HepG2 (cell line): ENCODE measurements around the gene CELSR3. TPM values are rescaled to one million over a fixed set of nuclear protein-coding genes. Genes with fewer than 3 reads are reported as not detected.

Experiments
- EED ChIP-seq: sonication (generic); formaldehyde crosslinking; IDR thresholded peaks from 2 replicates; pipeline ENCODE4 v1.5.0; 2020; ENCODE audit warnings: mild to moderate bottlenecking, missing genetic modification reagents
- HMGA1 ChIP-seq: sonication (generic); formaldehyde crosslinking; conservative IDR thresholded peaks from 2 replicates; pipeline ENCODE4 v1.4.0; 2020; ENCODE audit warnings: missing genetic modification reagents
- MTA1 ChIP-seq: sonication (generic); formaldehyde crosslinking; IDR thresholded peaks from 2 replicates; pipeline ENCODE4 v1.4.0; 2020; ENCODE audit warnings: missing genetic modification reagents, mild to moderate bottlenecking, borderline replicate concordance
- MZF1 ChIP-seq: sonication (generic); formaldehyde crosslinking; IDR thresholded peaks from 2 replicates; pipeline ENCODE4 v1.8.1; 2023; ENCODE audit warnings: mild to moderate bottlenecking, missing genetic modification reagents, borderline replicate concordance
- NCOA5 ChIP-seq: sonication (generic); formaldehyde crosslinking; IDR thresholded peaks from 2 replicates; pipeline ENCODE4 v1.4.0; 2020; ENCODE audit warnings: missing genetic modification reagents
- SMAD3 ChIP-seq: sonication (generic); formaldehyde crosslinking; IDR thresholded peaks from 2 replicates; pipeline ENCODE4 v1.4.0; 2020; ENCODE audit warnings: missing genetic modification reagents
- ZFP36 ChIP-seq: fragments of 150-350 bp; IDR thresholded peaks from 2 replicates; pipeline ENCODE4 v1.6.1; 2018; ENCODE audit warnings: borderline replicate concordance, low read length, low read depth; ENCODE audit not compliant: partially characterized antibody
- ZFP37 ChIP-seq: sonication (generic); formaldehyde crosslinking; IDR thresholded peaks from 2 replicates; pipeline ENCODE4 v1.4.0; 2020; ENCODE audit warnings: missing genetic modification reagents, borderline replicate concordance
- ZNF30 ChIP-seq: sonication (generic); formaldehyde crosslinking; IDR thresholded peaks from 2 replicates; pipeline ENCODE4 v1.5.0; 2020; ENCODE audit warnings: mild to moderate bottlenecking, missing genetic modification reagents
- ZNF34 ChIP-seq: sonication (generic); formaldehyde crosslinking; IDR thresholded peaks from 2 replicates; pipeline ENCODE4 v1.4.0; 2020; ENCODE audit warnings: mild to moderate bottlenecking, missing genetic modification reagents, borderline replicate concordance
- polyA plus RNA-seq, 8 experiments: library from polyadenylated mRNA; depleted of rRNA in 3 of 8; stranded (reverse) in 7 of 8; unstranded in 1 of 8; fragments of >200 nt; fragmentation: Illumina TruSeq in 4 of 8; extraction: Trizol in 4 of 8; gene quantifications; 2 replicates each; pipeline versions ENCODE4 v1.2.1 to v1.2.3, GENCODE V29; 2011 to 2016; ENCODE audit warnings: low read depth in 4 of 8, missing spikeins in 1 of 8, mixed read lengths in 1 of 8; ENCODE audit not compliant: insufficient read depth in 1 of 8
- total RNA-seq, 5 experiments: library from RNA; depleted of rRNA; stranded (reverse); fragments of >200 nt; fragmentation: Illumina TruSeq; extraction: Trizol; gene quantifications; 2 replicates each; pipeline ENCODE4 v1.2.3, GENCODE V29; 2016; ENCODE audit warnings: low read depth in 1 of 5
- TF ChIP-seq, protein P1 (sequence below): sonication (generic); formaldehyde crosslinking; IDR thresholded peaks from 2 replicates; pipeline ENCODE4 v1.4.0; 2020; ENCODE audit warnings: missing genetic modification reagents, borderline replicate concordance
- TF ChIP-seq, protein P2 (sequence below): sonication (generic); formaldehyde crosslinking; IDR thresholded peaks from 2 replicates; pipeline ENCODE4 v1.4.0; 2020; ENCODE audit warnings: mild to moderate bottlenecking, low read depth, missing genetic modification reagents
- TF ChIP-seq, protein P3 (sequence below), 2 experiments: IDR thresholded peaks; 2 replicates each; pipeline ENCODE4 v1.6.1; 2011 to 2012; ENCODE audit warnings: low read length in 2 of 2, borderline replicate concordance in 1 of 2, low read depth in 1 of 2, mild to moderate bottlenecking in 1 of 2, moderate library complexity in 1 of 2
- TF ChIP-seq, protein P4 (sequence below): sonication (generic); formaldehyde crosslinking; IDR thresholded peaks from 2 replicates; pipeline ENCODE4 v1.5.1; 2020; ENCODE audit warnings: mild to moderate bottlenecking, missing genetic modification reagents, borderline replicate concordance

The CELSR3 gene
- total and polyA plus RNA-seq, 2 of the 13 experiments (the other 11 are each of a cell fraction or from before 2014, with no cell fraction given), result 5.4 to 6.7 TPM

DNA sequence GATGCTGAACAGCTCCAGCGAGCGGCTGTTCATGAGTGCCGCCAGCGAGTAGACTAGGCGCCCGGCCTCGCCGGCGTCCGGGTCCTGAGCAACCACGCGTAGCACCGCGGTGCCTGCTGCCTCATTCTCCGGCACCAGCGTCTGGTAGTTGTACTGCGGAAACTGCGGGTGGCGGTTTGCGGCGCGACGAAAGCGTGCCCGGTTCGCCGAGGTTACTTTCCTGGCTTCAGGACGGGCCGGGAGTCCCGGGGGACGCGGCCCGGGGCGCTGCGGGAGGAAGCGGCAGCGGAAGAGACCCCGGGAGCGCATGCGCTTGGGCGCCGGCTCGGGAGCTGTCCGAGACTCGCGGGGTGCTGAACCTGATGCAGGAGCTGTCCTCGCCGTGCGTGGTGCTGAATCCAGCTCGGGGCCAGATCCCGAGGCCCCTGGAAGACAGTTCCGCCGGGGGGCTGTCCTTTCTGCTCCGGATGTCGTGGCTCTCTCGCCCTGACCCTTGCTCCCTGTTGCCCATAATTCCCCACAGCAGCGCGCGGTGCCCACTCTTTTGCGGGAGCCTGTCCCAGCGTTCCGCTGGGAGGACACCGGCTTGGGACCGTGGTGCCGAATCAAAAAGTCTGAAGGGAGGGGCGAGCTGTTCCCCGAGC is 1.1 kb downstream of the CELSR3 start (continued):
- TF ChIP-seq, protein P1, sequence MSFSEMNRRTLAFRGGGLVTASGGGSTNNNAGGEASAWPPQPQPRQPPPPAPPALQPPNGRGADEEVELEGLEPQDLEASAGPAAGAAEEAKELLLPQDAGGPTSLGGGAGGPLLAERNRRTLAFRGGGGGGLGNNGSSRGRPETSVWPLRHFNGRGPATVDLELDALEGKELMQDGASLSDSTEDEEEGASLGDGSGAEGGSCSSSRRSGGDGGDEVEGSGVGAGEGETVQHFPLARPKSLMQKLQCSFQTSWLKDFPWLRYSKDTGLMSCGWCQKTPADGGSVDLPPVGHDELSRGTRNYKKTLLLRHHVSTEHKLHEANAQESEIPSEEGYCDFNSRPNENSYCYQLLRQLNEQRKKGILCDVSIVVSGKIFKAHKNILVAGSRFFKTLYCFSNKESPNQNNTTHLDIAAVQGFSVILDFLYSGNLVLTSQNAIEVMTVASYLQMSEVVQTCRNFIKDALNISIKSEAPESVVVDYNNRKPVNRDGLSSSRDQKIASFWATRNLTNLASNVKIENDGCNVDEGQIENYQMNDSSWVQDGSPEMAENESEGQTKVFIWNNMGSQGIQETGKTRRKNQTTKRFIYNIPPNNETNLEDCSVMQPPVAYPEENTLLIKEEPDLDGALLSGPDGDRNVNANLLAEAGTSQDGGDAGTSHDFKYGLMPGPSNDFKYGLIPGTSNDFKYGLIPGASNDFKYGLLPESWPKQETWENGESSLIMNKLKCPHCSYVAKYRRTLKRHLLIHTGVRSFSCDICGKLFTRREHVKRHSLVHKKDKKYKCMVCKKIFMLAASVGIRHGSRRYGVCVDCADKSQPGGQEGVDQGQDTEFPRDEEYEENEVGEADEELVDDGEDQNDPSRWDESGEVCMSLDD (CRISPR knock-in tag), result peak; percentile 100
- peak; percentile 100 for TF ChIP-seq ZNF30
- TF ChIP-seq MZF1 (CRISPR knock-in tag), result peak; percentile 100
- TF ChIP-seq, protein P2, sequence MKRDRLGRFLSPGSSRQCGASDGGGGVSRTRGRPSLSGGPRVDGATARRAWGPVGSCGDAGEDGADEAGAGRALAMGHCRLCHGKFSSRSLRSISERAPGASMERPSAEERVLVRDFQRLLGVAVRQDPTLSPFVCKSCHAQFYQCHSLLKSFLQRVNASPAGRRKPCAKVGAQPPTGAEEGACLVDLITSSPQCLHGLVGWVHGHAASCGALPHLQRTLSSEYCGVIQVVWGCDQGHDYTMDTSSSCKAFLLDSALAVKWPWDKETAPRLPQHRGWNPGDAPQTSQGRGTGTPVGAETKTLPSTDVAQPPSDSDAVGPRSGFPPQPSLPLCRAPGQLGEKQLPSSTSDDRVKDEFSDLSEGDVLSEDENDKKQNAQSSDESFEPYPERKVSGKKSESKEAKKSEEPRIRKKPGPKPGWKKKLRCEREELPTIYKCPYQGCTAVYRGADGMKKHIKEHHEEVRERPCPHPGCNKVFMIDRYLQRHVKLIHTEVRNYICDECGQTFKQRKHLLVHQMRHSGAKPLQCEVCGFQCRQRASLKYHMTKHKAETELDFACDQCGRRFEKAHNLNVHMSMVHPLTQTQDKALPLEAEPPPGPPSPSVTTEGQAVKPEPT (CRISPR knock-in tag), result peak; percentile 99
- TF ChIP-seq EED (CRISPR knock-in tag), result peak; percentile 100
- TF ChIP-seq SMAD3, result peak; percentile 100
- TF ChIP-seq, protein P3, sequence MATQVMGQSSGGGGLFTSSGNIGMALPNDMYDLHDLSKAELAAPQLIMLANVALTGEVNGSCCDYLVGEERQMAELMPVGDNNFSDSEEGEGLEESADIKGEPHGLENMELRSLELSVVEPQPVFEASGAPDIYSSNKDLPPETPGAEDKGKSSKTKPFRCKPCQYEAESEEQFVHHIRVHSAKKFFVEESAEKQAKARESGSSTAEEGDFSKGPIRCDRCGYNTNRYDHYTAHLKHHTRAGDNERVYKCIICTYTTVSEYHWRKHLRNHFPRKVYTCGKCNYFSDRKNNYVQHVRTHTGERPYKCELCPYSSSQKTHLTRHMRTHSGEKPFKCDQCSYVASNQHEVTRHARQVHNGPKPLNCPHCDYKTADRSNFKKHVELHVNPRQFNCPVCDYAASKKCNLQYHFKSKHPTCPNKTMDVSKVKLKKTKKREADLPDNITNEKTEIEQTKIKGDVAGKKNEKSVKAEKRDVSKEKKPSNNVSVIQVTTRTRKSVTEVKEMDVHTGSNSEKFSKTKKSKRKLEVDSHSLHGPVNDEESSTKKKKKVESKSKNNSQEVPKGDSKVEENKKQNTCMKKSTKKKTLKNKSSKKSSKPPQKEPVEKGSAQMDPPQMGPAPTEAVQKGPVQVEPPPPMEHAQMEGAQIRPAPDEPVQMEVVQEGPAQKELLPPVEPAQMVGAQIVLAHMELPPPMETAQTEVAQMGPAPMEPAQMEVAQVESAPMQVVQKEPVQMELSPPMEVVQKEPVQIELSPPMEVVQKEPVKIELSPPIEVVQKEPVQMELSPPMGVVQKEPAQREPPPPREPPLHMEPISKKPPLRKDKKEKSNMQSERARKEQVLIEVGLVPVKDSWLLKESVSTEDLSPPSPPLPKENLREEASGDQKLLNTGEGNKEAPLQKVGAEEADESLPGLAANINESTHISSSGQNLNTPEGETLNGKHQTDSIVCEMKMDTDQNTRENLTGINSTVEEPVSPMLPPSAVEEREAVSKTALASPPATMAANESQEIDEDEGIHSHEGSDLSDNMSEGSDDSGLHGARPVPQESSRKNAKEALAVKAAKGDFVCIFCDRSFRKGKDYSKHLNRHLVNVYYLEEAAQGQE (IDR thresholded peaks at IDR 0.05; ENCODE audit: borderline replicate concordance in 1 of 2, low read depth in 1 of 2, low read length in 2 of 2), result peak in 1 of 2 experiments; percentile 100; a peak in 2 of 4 replicates
- TF ChIP-seq ZFP37 (CRISPR knock-in tag), result peak; percentile 100
- peak; percentile 100 for TF ChIP-seq NCOA5 (CRISPR knock-in tag)
- TF ChIP-seq ZFP36, result no peak
- no peak for TF ChIP-seq HMGA1
- TF ChIP-seq ZNF34 (CRISPR knock-in tag), result peak; percentile 93
- peak; percentile 90 for TF ChIP-seq MTA1 (CRISPR knock-in tag)
- TF ChIP-seq, protein P4, sequence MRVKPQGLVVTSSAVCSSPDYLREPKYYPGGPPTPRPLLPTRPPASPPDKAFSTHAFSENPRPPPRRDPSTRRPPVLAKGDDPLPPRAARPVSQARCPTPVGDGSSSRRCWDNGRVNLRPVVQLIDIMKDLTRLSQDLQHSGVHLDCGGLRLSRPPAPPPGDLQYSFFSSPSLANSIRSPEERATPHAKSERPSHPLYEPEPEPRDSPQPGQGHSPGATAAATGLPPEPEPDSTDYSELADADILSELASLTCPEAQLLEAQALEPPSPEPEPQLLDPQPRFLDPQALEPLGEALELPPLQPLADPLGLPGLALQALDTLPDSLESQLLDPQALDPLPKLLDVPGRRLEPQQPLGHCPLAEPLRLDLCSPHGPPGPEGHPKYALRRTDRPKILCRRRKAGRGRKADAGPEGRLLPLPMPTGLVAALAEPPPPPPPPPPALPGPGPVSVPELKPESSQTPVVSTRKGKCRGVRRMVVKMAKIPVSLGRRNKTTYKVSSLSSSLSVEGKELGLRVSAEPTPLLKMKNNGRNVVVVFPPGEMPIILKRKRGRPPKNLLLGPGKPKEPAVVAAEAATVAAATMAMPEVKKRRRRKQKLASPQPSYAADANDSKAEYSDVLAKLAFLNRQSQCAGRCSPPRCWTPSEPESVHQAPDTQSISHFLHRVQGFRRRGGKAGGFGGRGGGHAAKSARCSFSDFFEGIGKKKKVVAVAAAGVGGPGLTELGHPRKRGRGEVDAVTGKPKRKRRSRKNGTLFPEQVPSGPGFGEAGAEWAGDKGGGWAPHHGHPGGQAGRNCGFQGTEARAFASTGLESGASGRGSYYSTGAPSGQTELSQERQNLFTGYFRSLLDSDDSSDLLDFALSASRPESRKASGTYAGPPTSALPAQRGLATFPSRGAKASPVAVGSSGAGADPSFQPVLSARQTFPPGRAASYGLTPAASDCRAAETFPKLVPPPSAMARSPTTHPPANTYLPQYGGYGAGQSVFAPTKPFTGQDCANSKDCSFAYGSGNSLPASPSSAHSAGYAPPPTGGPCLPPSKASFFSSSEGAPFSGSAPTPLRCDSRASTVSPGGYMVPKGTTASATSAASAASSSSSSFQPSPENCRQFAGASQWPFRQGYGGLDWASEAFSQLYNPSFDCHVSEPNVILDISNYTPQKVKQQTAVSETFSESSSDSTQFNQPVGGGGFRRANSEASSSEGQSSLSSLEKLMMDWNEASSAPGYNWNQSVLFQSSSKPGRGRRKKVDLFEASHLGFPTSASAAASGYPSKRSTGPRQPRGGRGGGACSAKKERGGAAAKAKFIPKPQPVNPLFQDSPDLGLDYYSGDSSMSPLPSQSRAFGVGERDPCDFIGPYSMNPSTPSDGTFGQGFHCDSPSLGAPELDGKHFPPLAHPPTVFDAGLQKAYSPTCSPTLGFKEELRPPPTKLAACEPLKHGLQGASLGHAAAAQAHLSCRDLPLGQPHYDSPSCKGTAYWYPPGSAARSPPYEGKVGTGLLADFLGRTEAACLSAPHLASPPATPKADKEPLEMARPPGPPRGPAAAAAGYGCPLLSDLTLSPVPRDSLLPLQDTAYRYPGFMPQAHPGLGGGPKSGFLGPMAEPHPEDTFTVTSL (CRISPR knock-in tag), result peak; percentile 99
